Activated T-helper 2 cell treated with anti-CD3 and anti-CD28 coated beads, Interferon-gamma antibody, Interleukin-2, Interleukin-4, amounts not matched to agents 10 μg/mL and 5 μg/mL and 100 μg/mL, durations not matched to agents 14 hours and 24 hours and 36 hours (primary cell): ENCODE results near the gene ERICH6. TPM values are rescaled to one million over a fixed set of nuclear protein-coding genes. Genes with fewer than 3 reads are reported as not detected.
A peak's percentile ranks its signal among the peaks of the same experiment; 100 is the strongest.
"Not testable (repeated sequence)": the region's sequence is repeated elsewhere in the genome, so short reads cannot be mapped to it uniquely, and the experiment has no call there.

Experiments
- DNase-seq: peaks from one replicate; pipeline ENCODE4 v3.0.0; 2021; ENCODE audit warnings: low spot score
- H3K27ac Mint-ChIP-seq: one replicate; pipeline ENCODE4 v1.8.0; 2021; ENCODE audit warnings: mixed read lengths
- H3K27me3 Mint-ChIP-seq: one replicate; pipeline ENCODE4 v1.8.0; 2021; ENCODE audit warnings: low read depth, mixed read lengths
- H3K36me3 Mint-ChIP-seq: one replicate; pipeline ENCODE4 v1.8.0; 2021; ENCODE audit warnings: low read depth, mixed read lengths
- H3K4me1 Mint-ChIP-seq: one replicate; pipeline ENCODE4 v1.8.0; 2021; ENCODE audit warnings: low read depth, mixed read lengths
- H3K4me3 Mint-ChIP-seq: one replicate; pipeline ENCODE4 v1.8.0; 2021; ENCODE audit warnings: low read depth, mild to moderate bottlenecking, moderate library complexity, mixed read lengths
- H3K9me3 Mint-ChIP-seq: one replicate; pipeline ENCODE4 v1.8.0; 2021; ENCODE audit warnings: mixed read lengths
- intact Hi-C: fragments of 100-400 bp; cut with micrococcal nuclease; formaldehyde crosslinking; loops from one replicate; pipeline ENCODE4 v1.15.1; 2023
- total RNA-seq: library from RNA; stranded (reverse); gene quantifications from 2 replicates; pipeline ENCODE4 v1.2.3, GENCODE V29; 2022

The ERICH6 gene
- total RNA-seq, 1 donor from 2014 or later: 0.21 TPM

- peaks cover 19% of the 10 kb centered on the region for H3K4me1 Mint-ChIP-seq
Measured at GRCh38 chr3:150640256-150640655, 63.5 kb downstream of the ERICH6 start.

GRCh38 chr3:150639262-150639661 lies 64.5 kb downstream of the ERICH6 start:
- H3K4me3 Mint-ChIP-seq: no peak overlapping the region
- DNase-seq: no peak
- H3K27me3 Mint-ChIP-seq: peaks cover 9% of the 10 kb centered on the region
- no peak overlapping the region for H3K27ac Mint-ChIP-seq
- peaks cover 2% of the 10 kb centered on the region for H3K36me3 Mint-ChIP-seq
- intact Hi-C loops: no loop called here
- peaks cover 25% of the 10 kb centered on the region for H3K4me1 Mint-ChIP-seq
- no peaks in the 10 kb centered on the region for H3K9me3 Mint-ChIP-seq

More at GRCh38 chr3:150640256-150640655, 63.5 kb downstream of the ERICH6 start:
- Mint-ChIP-seq H3K4me3 (no peak overlapping the region), H3K27me3 (peaks cover 9% of the 10 kb centered on the region), H3K9me3 (no peaks in the 10 kb centered on the region), H3K36me3 (no peaks in the 10 kb centered on the region), H3K27ac (no peak overlapping the region)
- no peak for DNase-seq
- intact Hi-C loops: no loop called here

GRCh38 chr3:150636258-150636657 lies 67.5 kb downstream of the ERICH6 start:
- Mint-ChIP-seq H3K9me3 (no peaks in the 10 kb centered on the region), H3K4me1 (peaks cover 30% of the 10 kb centered on the region), H3K27ac (no peak overlapping the region), H3K36me3 (peaks cover 17% of the 10 kb centered on the region), H3K27me3 (no peaks in the 10 kb centered on the region), H3K4me3 (no peak overlapping the region)
- no peak for DNase-seq
- intact Hi-C loops: no loop called here

DNA sequence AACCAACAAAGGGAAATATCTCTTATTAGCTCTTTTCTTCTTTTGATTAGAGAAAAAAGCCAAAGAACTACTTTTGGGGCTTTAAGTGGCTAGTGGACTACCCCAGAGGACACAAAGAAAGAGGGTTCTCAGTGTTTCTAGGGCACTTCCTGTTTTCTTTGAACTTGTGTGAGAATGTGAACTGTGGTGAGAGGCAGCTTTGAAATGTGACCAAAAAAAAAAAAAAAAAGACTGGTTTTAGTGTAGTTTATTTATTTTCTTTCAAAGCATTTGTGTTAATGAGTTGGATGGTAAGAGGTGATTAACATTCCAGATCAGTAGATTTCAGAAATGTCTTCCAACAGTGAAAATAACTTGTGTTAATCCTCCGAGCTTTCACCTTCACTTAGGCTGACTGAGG lies 68.2 kb downstream of the ERICH6 start:
- Mint-ChIP-seq H3K4me1 (peaks cover 31% of the 10 kb centered on the region), H3K27ac (peak overlapping the region; percentile 29), H3K9me3 (no peaks in the 10 kb centered on the region), H3K4me3 (no peak overlapping the region), H3K27me3 (no peaks in the 10 kb centered on the region), H3K36me3 (peaks cover 20% of the 10 kb centered on the region)
- intact Hi-C loops: no loop called here
- DNase-seq: no peak

DNA sequence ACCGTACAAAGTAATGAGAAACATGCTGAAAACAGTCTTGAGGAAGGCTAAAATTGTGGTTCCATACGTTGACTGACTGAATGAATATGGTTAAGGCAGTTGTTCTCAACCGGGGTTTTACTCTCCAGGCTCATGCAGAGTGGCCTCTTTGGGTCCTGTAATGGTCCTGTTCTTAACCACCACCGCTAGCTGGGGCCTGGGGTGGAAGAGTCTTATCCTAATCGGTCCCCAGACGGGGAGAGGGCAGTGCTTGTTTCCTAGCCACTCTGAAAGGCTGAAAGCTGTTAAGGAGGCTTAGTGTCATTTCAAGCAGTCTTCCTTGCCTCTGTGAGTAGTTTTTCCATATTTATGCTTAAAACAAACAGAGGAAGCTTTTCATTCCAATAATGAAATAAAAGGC lies 68.6 kb downstream of the ERICH6 start:
- intact Hi-C loops: no loop called here
- DNase-seq: no peak
- peaks cover 22% of the 10 kb centered on the region for H3K36me3 Mint-ChIP-seq
- no peaks in the 10 kb centered on the region for H3K27me3 Mint-ChIP-seq
- H3K4me3 Mint-ChIP-seq: no peak overlapping the region
- peaks cover 33% of the 10 kb centered on the region for H3K4me1 Mint-ChIP-seq
- peak overlapping the region; percentile 34 for H3K27ac Mint-ChIP-seq
- H3K9me3 Mint-ChIP-seq: no peaks in the 10 kb centered on the region

GRCh38 chr3:150631515-150632221 lies 72.1 kb downstream of the ERICH6 start:
- Mint-ChIP-seq H3K27ac (no peak overlapping the region), H3K9me3 (no peaks in the 10 kb centered on the region), H3K4me3 (no peak overlapping the region), H3K36me3 (peaks cover 45% of the 10 kb centered on the region), H3K4me1 (peaks cover 30% of the 10 kb centered on the region), H3K27me3 (no peaks in the 10 kb centered on the region)
- DNase-seq: no peak
- intact Hi-C loops: no loop called here

DNA sequence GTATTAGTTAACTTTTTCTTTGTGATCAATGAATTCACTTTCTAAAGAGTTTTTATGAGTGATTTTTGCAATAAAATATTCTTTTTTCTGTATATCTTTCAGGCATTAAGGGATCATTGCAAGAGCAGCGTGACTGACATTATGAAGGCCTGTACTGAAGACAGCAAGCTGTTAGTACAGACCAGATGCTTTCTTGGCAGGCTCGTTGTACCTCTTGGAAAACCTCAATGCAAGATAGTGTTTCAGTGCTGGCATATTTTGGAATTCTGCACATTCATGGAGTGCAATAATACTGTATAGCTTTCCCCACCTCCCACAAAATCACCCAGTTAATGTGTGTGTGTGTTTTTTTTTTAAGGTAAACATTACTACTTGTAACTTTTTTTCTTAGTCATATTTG lies 76.2 kb downstream of the ERICH6 start:
- peaks cover 58% of the 10 kb centered on the region for H3K36me3 Mint-ChIP-seq
- H3K27me3 Mint-ChIP-seq: no peaks in the 10 kb centered on the region
- H3K9me3 Mint-ChIP-seq: no peaks in the 10 kb centered on the region
- H3K4me3 Mint-ChIP-seq: no peak overlapping the region
- peaks cover 23% of the 10 kb centered on the region for H3K4me1 Mint-ChIP-seq
- DNase-seq: no peak
- no peak overlapping the region for H3K27ac Mint-ChIP-seq
- intact Hi-C loops: no loop called here

DNA sequence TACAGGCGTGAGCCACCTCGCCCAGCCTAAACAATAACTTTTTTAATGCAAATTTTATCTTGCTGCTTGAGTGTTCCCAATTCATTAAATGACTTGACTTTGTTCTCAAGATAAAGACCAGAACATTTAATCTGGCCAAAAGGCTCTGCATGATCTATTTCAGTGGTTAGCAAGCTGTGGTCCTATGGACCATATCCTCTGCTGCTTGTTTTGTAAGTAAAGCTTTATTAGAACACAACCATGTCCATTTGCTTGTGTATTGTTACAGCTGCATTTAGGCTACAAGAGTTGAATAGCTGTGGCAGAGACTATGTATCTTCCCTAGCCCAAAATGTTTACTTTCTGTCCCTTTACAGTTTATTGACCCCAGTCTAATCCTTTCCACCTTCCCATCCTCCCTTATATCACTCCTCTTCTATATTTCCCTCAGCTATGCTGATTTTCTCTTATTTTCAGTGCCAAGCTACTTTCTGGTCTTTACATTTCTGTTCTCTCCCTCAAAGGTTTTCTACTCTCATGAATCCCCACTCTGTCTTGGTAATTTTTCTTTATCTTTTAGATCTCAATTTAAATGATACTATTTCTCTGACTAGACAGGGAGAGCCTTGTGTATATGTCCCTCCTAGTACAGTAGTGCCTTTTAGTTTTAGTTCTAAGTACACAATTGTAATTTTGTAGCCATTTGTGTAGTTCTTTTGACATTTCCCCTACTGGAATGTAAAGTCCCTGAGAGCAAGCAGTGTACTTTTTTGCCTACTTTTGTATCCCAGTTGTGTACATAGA lies 77.4 kb downstream of the ERICH6 start:
- no peak for DNase-seq
- peaks cover 26% of the 10 kb centered on the region for H3K4me1 Mint-ChIP-seq
- intact Hi-C loops: no loop called here
- H3K9me3 Mint-ChIP-seq: no peaks in the 10 kb centered on the region
- H3K27ac Mint-ChIP-seq: peak overlapping the region; percentile 20
- no peak overlapping the region for H3K4me3 Mint-ChIP-seq
- no peaks in the 10 kb centered on the region for H3K27me3 Mint-ChIP-seq
- H3K36me3 Mint-ChIP-seq: peaks cover 58% of the 10 kb centered on the region

DNA sequence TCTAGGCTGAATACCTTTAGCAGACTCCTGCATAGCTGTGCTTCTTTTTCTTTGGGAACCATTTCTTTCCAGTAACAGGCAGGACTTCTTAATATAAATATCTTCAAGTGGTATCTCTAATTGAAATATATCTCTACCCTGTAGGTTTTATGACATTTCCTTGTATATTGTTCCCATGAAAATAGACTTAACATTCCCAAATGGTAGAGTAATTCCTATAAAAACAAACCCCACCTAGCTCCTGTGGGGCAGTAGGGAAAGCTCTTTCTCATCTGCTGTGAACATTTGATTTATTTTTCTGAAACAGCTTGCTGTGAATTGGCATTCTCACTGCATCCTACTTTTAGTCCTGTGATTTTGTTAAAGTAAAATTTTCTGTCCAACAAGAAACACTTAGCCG lies 79.8 kb downstream of the ERICH6 start:
- H3K4me3 Mint-ChIP-seq: no peak overlapping the region
- no peak overlapping the region for H3K27ac Mint-ChIP-seq
- peaks cover 30% of the 10 kb centered on the region for H3K4me1 Mint-ChIP-seq

DNA sequence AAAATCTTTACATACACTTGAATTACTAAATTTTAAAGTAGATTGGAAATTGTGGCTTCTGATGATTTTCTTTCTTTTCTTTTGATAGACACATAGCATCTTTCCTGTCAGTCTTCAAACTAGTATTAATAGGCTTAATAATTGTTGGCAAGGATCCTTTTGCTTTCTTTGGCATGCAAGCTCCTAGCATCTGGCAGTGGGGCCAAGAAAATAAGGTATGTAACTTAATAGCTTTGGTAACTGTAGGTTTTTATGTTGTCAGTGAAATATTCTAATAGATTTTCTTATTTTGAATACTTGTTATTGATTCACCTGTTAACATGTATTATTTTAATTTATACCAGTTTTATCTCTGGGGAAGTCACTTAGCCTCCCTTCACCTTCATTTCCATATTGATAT lies 80.8 kb downstream of the ERICH6 start:
- H3K9me3 Mint-ChIP-seq, DNase-seq, intact Hi-C loops, H3K27me3 Mint-ChIP-seq, H3K27ac Mint-ChIP-seq, H3K4me3 Mint-ChIP-seq: not testable (repeated sequence)
- peaks cover 58% of the 10 kb centered on the region for H3K36me3 Mint-ChIP-seq
- H3K4me1 Mint-ChIP-seq: peaks cover 32% of the 10 kb centered on the region

More for the DNA sequence above, 79.8 kb downstream of the ERICH6 start:
- intact Hi-C loops: no loop called here
- Mint-ChIP-seq H3K36me3 (peaks cover 51% of the 10 kb centered on the region), H3K27me3 (no peaks in the 10 kb centered on the region), H3K9me3 (no peaks in the 10 kb centered on the region)
- no peak for DNase-seq

DNA sequence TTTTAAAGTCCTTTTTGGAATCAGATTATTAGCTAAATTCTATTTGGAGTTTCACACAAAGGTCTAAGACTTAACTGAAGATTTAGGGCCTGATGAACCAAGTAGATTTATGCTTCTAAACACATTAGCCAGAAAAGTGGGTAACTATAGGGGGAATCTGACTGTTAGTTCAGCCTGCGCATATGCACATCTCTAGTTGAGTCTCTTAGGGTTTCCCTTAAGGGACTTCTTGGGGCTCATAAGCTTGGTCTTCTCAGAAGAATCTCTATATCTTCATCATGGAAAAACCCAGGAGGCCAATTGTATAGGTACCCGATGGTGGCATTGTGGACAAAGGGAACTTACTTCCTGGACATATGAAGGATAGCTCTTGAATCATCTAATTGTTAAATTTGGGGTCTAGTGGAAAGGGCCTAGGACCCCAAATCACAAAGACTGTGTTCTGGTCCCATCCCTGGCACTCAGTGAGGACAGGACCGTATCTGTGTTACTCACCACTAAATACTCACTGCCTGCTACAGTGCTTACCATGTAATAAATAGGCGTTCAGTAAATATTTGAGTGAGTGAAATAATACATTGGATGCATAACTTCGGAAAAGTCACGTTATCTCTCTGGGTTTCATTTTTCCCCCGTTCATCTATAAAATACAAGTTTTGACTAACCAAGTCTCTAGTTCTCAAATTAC lies 83.6 kb downstream of the ERICH6 start:
- DNase-seq: no peak
- Mint-ChIP-seq H3K9me3 (no peaks in the 10 kb centered on the region), H3K4me1 (peaks cover 29% of the 10 kb centered on the region), H3K27ac (no peak overlapping the region), H3K36me3 (peaks cover 51% of the 10 kb centered on the region), H3K27me3 (no peaks in the 10 kb centered on the region), H3K4me3 (no peak overlapping the region)
- intact Hi-C loops: no loop called here

DNA sequence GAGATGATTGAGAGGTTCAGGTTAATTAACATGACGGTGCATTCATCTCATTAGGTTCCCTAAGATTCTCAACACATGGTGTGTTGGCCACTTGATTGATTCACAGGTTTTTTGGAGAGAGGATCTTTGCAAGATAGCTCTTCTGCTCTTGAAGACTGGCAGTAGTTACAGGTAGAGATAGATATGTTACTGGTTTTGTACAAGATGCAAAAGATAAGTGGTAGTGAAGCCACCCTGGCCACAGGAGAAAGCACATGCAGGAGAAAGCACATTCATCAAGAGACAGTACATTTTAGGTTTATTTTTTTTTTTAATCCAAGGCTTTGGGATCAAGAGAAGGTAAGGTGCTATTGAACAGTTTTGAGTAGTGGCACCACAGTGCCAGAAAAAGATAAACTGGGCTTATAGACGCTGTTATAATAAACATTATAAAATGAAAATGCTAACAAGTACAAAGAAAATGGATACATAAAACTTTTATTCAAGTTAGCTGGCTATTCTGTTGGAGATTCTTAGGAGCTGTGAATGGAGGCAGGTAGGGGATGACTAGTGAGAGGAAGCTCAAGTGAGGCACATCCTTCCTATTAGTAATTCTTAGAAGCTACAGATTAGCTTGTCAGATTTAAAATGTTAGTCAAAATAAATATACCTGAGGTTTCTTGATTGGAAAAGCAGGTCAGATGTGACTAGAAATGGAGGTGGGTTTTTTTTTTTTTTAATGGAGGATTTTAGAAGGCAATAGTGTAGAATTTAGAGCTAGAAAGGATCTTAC lies 89.8 kb downstream of the ERICH6 start:
- H3K27me3 Mint-ChIP-seq: no peaks in the 10 kb centered on the region
- H3K36me3 Mint-ChIP-seq: peaks cover 64% of the 10 kb centered on the region
- peak overlapping the region; percentile 20 for H3K4me3 Mint-ChIP-seq
- H3K27ac Mint-ChIP-seq: peak overlapping the region; percentile 87
- peaks cover 49% of the 10 kb centered on the region for H3K4me1 Mint-ChIP-seq
- no peak for DNase-seq
- intact Hi-C loops: loop anchor here (5.0 kb wide), 1 partner anchor 168 kb away; no protein-coding TSS in a partner anchor
- peaks cover 4% of the 10 kb centered on the region for H3K9me3 Mint-ChIP-seq
